Measurements from ENCODE around the gene RIOK1. TPM values are rescaled to one million over a fixed set of nuclear protein-coding genes. Genes with fewer than 3 reads are reported as not detected.

Gene RIOK1
- total RNA-seq, 1 experiment from 2014 or later, result 39.9 TPM

DNA sequence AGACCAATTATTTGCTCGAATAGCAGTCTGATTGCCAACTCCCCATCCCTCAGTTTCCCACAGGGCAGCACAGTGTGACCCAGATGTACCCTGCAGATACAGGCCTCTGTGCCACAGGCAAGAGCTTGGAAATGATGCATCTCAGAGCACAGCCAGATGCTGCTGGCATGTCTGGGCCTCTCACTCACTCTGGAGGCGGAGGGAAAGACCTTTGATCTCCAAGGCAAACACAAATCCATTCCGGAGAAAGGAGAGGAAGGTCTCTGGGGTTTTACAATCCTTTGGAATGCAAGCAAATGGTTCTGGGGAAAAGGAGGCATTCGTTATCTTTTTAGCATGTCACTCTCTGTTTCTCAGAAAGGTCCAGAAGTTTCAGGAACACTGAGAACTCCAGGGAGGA lies 74.2 kb downstream of the RIOK1 start:
- Histone ChIP-seq H3F3A (ENCODE audit: low read length, unreplicated experiment) (no peaks in the 10 kb centered on the region), H3K9ac (ENCODE audit: low read length) (no peak overlapping the region), H3K36me3 (ENCODE audit: low read depth, low read length) (no peaks in the 10 kb centered on the region), H3K9me3 (ENCODE audit: low read length) (no peaks in the 10 kb centered on the region), H3K9me2 (replicated peaks; ENCODE audit: low read length) (no peaks in the 10 kb centered on the region), H3K4me1 (ENCODE audit: insufficient read depth, low read length) (peaks cover 5% of the 10 kb centered on the region; the same call in 1 of the 2 replicates), H3K27me3 (ENCODE audit: low read length) (no peaks in the 10 kb centered on the region), H2AFZ (ENCODE audit: low read length) (no peak overlapping the region), H3K79me2 (ENCODE audit: low read length) (no peaks in the 10 kb centered on the region), H3K4me2 (ENCODE audit: low read length) (no peak overlapping the region), H3K4me3 (ENCODE audit: low read length) (no peak overlapping the region), H3K27ac (ENCODE audit: low read length) (no peak overlapping the region), H4K20me1 (ENCODE audit: low read length) (no peaks in the 10 kb centered on the region)
- POLR2A ChIA-PET (ENCODE audit: unreplicated experiment), result interaction anchor here (0.6 kb wide), 1 partner anchor 70 kb away, joined by 3 read pairs; no protein-coding TSS in a partner anchor
- DNase-seq, result no peak
- TF ChIP-seq, protein P1, sequence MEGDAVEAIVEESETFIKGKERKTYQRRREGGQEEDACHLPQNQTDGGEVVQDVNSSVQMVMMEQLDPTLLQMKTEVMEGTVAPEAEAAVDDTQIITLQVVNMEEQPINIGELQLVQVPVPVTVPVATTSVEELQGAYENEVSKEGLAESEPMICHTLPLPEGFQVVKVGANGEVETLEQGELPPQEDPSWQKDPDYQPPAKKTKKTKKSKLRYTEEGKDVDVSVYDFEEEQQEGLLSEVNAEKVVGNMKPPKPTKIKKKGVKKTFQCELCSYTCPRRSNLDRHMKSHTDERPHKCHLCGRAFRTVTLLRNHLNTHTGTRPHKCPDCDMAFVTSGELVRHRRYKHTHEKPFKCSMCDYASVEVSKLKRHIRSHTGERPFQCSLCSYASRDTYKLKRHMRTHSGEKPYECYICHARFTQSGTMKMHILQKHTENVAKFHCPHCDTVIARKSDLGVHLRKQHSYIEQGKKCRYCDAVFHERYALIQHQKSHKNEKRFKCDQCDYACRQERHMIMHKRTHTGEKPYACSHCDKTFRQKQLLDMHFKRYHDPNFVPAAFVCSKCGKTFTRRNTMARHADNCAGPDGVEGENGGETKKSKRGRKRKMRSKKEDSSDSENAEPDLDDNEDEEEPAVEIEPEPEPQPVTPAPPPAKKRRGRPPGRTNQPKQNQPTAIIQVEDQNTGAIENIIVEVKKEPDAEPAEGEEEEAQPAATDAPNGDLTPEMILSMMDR (conservative IDR thresholded peaks at IDR 0.05; ENCODE audit: low read depth, low read length), result no peak
- TF ChIP-seq EZH2phosphoT487 (IDR thresholded peaks at IDR 0.05; ENCODE audit: borderline replicate concordance, low read length) (no peak), EZH2 (IDR thresholded peaks at IDR 0.05; ENCODE audit: low read length, unreplicated experiment) (no peak)
- BruUV-seq (replicated peaks), result no TSS peak
- no peak for ATAC-seq
- intact Hi-C loops (cut with micrococcal nuclease), result no loop called here
- CTCF ChIA-PET, result no interaction called here

DNA sequence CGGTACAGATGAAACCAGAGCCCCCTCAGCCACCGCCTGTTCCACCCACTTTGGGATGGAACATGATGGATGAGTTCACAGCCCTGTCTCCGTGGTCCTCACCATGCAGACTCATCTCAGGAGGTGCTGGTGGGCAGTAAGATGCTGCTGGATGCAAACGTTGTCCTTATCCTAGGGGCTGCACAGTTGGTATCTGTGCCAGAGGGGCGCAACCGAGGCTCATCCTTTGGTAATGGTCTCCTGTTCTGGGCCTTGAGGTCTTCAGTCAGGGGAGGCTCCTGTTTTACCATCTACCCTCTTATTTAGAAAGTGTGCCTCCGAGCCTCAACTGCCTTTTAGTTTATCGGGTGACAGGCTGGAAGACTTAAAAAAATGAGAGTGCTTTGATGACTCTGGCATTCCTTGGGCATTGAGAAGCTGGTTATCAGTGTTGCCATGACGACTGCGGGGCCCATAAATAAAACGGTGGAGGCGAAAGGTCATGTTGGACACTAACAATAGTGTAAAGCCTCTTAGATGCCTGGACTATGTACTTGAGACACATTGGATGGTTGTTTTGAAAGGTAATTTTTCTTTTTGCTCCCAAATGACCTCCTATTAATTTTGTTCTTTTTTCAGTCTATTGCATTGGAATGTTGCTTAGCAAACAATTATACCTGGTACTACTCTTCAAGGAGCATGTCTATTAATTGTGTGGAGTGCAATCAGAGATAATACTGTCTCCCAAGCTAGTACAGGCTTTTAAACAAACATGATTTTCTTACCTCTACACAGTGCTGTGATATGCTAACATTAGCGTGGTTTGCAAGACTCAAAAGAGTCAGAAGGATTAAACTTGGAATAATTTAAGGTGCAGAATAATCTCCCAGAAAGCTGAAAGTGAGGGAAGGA lies 77.6 kb downstream of the RIOK1 start:
- Histone ChIP-seq H2AFZ (ENCODE audit: low read length) (no peak overlapping the region), H3K9me2 (replicated peaks; ENCODE audit: low read length) (no peaks in the 10 kb centered on the region), H3K36me3 (ENCODE audit: low read depth, low read length) (no peaks in the 10 kb centered on the region), H3K79me2 (ENCODE audit: low read length) (no peaks in the 10 kb centered on the region), H3K9ac (ENCODE audit: low read length) (no peak overlapping the region), H3K9me3 (ENCODE audit: low read length) (no peaks in the 10 kb centered on the region), H4K20me1 (ENCODE audit: low read length) (no peaks in the 10 kb centered on the region), H3K4me2 (ENCODE audit: low read length) (no peak overlapping the region), H3K27me3 (ENCODE audit: low read length) (no peaks in the 10 kb centered on the region), H3K4me3 (ENCODE audit: low read length) (no peak overlapping the region), H3K27ac (ENCODE audit: low read length) (no peak overlapping the region), H3F3A (ENCODE audit: low read length, unreplicated experiment) (no peaks in the 10 kb centered on the region), H3K4me1 (ENCODE audit: insufficient read depth, low read length) (peaks cover 5% of the 10 kb centered on the region; the same call in 1 of the 2 replicates)
- CTCF ChIA-PET, result no interaction called here
- intact Hi-C loops (cut with micrococcal nuclease), result no loop called here
- DNase-seq, result no peak
- no TSS peak for BruUV-seq (replicated peaks)
- ATAC-seq, result no peak; the same call in 1 of the 2 replicates
- POLR2A ChIA-PET (ENCODE audit: unreplicated experiment), result no interaction called here
- TF ChIP-seq, protein P1 (conservative IDR thresholded peaks at IDR 0.05; ENCODE audit: low read depth, low read length), result no peak
- no peak for TF ChIP-seq EZH2 (IDR thresholded peaks at IDR 0.05; ENCODE audit: low read length, unreplicated experiment)
- no peak for TF ChIP-seq EZH2phosphoT487 (IDR thresholded peaks at IDR 0.05; ENCODE audit: borderline replicate concordance, low read length)

Other genes with a start within 250 kb of the RIOK1 start
- gene SSR1, start 76.6 kb upstream of the RIOK1 start, total RNA-seq (2014; rRNA removed), result 65.2 and 67.2 TPM in 2 replicates
- 0.29 TPM in 1 of 2 replicates, not detected in the other for gene CAGE1, start 66 bp upstream of the RIOK1 start, total RNA-seq (2014; rRNA removed)
- gene DSP, start 151.9 kb downstream of the RIOK1 start, total RNA-seq (2014; rRNA removed), result 54.7 and 71.6 TPM in 2 replicates
- 7.0 and 7.7 TPM in 2 replicates for gene SNRNP48, start 200.4 kb downstream of the RIOK1 start, total RNA-seq (2014; rRNA removed)